Vagina (tissue), 2 donors: ENCODE results near the gene PPP2R3B.

Experiments used
- POLR2A ChIP-seq, 2 donors: fragments of 450-650 bp; IDR thresholded peaks; one replicate each; pipeline ENCODE4 v1.6.1; 2017; ENCODE audit warnings: antibody characterized with exemption in 2 of 2, mild to moderate bottlenecking in 2 of 2, moderate library complexity in 2 of 2
- POLR2AphosphoS5 ChIP-seq, 2 donors: sonication (generic); formaldehyde crosslinking; IDR thresholded peaks; one replicate each; pipeline ENCODE4 v1.9.0; 2017; ENCODE audit warnings: antibody characterized with exemption in 2 of 2, mild to moderate bottlenecking in 2 of 2, low read depth in 1 of 2; ENCODE audit not compliant: insufficient read depth in 1 of 2

- no peak for TF ChIP-seq POLR2A (IDR thresholded peaks at IDR 0.05)
- no peak for TF ChIP-seq POLR2AphosphoS5 (IDR thresholded peaks at IDR 0.05; ENCODE audit: insufficient read depth in 1 of 2, low read depth in 1 of 2)
These were observed 77.7 kb downstream of the PPP2R3B start for GRCh38 chrX:308821-309520.
